GM18519 (cell line): ENCODE measurements around the gene ESM1.

Experiments used
- ATAC-seq: cut with Tn5 transposase; IDR thresholded peaks from one replicate; pipeline ENCODE4 v1.9.1; 2021; ENCODE audit warnings: mild to moderate bottlenecking, moderate library complexity; ENCODE audit not compliant: unreplicated experiment, low FRiP score

Gene ESM1

GRCh38 chr5:54988218-54988617 lies 2.8 kb upstream of the ESM1 start:
- no peak for ATAC-seq

GRCh38 chr5:54986269-54986654 lies 869 bp upstream of the ESM1 start:
- no peak for ATAC-seq

- no peak for ATAC-seq
Measured at GRCh38 chr5:54981928-54982327, 3.5 kb downstream of the ESM1 start.

DNA sequence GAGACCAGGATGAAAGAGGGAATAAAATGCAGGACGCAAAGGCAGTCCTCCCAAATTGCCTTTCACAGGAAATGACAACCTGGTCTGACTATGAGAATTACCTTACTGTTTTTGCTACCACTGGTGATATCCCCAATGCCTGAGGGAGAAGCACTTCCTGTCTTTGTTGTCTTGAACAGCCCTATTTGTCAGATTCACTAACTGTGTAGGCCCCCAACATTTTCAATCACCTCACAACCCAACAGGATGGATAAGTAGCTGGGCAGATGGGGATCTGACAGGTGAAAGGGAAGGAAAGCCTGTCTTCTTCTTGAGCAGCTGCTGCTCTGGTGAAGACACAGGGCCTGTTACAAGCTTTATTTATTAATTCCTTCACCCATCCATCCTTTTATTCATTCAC lies 9.7 kb downstream of the ESM1 start:
- no peak for ATAC-seq

GRCh38 chr5:54969856-54970828 lies 15.3 kb downstream of the ESM1 start:
- ATAC-seq, result no peak

- ATAC-seq, result no peak
Measured at GRCh38 chr5:54969242-54969641, 16.2 kb downstream of the ESM1 start.

DNA sequence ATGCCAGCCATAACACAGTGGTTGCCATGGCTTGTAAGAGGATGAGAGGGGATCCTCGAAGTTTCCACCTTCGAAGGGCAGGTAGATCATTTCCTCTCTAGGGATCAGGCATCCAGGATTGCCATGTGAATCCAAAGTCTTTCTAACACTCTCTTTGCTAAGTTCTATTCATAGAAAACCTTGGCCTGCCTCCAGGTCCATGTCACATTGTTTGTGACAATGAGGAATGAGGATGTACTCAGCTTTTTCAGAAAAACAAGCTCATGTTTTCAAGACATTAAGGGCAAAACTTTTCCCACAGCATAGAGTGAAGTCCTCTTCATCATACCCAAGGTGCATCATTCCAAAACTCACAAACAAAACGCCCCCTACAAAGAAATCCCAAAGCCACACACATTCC lies 19.6 kb downstream of the ESM1 start:
- no peak for ATAC-seq

- ATAC-seq, result no peak
Measured at GRCh38 chr5:54964405-54964804, 21.0 kb downstream of the ESM1 start.

GRCh38 chr5:54959673-54960418 lies 25.5 kb downstream of the ESM1 start:
- ATAC-seq, result no peak

DNA sequence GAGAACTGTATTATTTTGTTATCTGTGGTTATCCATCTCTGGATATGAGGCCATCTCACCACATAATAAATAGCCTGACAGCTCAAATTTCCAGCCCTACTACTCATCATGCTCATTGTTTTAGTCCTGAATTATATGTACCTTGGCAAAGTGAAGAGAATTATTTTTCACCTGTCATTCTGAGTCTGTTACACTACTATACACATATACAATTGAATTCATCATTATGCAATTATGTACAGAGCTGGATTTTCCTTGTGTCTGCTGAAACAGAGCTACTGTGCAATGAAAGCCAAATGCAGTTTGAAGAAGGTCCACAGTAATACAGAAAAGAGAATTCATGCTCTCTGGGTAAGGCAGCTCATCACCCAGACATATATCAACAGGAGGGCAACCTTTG lies 28.5 kb downstream of the ESM1 start:
- no peak for ATAC-seq

- no peak for ATAC-seq
Measured at GRCh38 chr5:54947187-54947586, 38.2 kb downstream of the ESM1 start.

- no peak for ATAC-seq
Measured at GRCh38 chr5:54946306-54946819, 39.0 kb downstream of the ESM1 start.

GRCh38 chr5:54944364-54944763 lies 41.0 kb downstream of the ESM1 start:
- ATAC-seq, result no peak

GRCh38 chr5:54942064-54942778 lies 43.2 kb downstream of the ESM1 start:
- no peak for ATAC-seq

DNA sequence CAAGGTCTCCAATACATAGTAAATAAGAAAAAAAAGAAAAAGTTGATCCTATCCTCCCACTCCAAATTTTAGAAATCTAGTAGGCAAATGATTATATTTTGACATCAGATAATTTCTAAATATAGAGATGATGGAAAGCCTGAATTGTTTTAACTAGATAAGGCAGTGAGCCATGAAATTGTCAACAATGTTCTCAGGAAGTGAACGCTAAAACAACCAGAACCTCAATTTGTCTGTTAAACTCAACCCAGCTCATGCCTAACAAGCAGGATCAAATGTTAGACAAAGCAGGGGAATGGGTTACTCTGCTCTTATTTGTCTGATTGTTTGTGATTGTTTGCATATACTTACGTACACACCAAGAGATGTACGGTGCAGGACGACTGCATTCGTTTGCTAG lies 49.2 kb downstream of the ESM1 start:
- ATAC-seq, result no peak

GRCh38 chr5:54932789-54933188 lies 52.6 kb downstream of the ESM1 start:
- no peak for ATAC-seq

- no peak for ATAC-seq
Measured at GRCh38 chr5:54930736-54931135, 54.7 kb downstream of the ESM1 start.
